B cell (primary cell): Measurements from ENCODE around the gene PAPPA.

ENCODE experiments used
- CTCF ChIP-seq: fragments of 200-600 bp; IDR thresholded peaks from one replicate; pipeline ENCODE4 v1.8.0; 2022; ENCODE audit warnings: antibody characterized with exemption, mild to moderate bottlenecking
- EZH2 ChIP-seq: IDR thresholded peaks from 2 replicates; pipeline ENCODE4 v1.6.1; 2012; ENCODE audit warnings: borderline replicate concordance, low read depth, mild to moderate bottlenecking, moderate library complexity, low read length; ENCODE audit not compliant: insufficient read depth, poor library complexity, severe bottlenecking

DNA sequence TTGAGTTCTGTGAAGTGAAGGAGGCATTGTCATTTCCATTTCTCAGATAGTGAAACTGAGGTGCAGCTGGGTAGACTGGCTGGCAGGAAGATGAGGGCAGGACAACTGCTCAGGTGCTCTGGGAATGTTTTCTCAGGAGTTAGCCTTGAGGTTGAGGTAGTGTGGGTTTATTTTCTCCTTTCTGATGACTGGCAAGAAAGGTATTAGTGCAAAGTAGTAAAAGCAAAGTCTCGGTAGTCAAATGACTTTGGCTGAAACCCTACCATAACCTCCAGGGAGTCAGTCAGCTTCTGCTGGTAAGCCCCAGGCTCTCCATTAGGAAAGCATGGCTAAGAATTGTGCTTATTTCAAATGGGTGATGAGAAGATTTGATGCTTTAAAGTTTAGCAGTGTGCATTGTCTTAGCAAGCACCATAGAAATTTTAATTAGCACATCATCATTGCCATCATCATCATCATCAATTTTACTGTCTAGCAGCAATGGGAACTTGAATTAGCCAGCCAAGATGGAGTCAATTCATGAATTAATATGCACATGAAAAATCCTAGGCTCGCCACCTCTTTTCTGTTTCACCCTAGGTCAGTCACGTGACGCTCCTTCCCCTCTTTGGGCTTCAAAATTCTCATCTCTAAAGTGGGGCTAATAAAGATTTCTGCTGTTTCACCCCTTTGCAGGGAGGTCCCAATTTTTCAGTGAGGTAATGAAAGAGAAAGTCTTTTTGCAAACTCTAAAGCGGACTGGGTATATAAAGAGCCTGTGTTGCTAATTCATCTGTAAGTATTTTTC, 10.7 kb upstream of the PAPPA start:
- no peak for TF ChIP-seq CTCF
- no peak for TF ChIP-seq EZH2
